NCI-H187 (cell line): ENCODE data around the gene TRIM46.
"Not testable (repeated sequence)": the region's sequence is repeated elsewhere in the genome, so short reads cannot be mapped to it uniquely, and the experiment has no call there.

Experiments
- DNase-seq, 2 experiments: peaks; one replicate each; lab custom pipeline; 2025; lab: John Stamatoyannopoulos, UW

TRIM46 gene

DNA sequence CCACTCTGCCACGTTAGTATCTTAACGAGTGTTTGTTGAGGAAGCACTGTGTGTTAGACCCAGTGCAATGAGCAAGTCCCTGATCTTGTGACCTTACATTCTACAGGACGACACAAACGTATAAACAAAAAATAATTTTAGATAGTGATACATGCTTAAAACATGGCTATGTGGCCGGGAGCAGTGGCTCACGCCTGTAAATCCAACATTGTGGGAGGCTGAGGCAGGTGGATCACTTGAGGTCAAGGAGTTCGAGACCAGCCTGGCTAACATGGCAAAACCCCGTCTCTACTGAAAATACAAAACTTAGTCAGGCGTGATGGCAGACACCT, 54.4 kb downstream of the TRIM46 start:
- no peak for DNase-seq

- DNase-seq, result not testable (repeated sequence)
These were observed 57.7 kb downstream of the TRIM46 start for GRCh38 chr1:155231302-155231701.

GRCh38 chr1:155232001-155232978, 58.6 kb downstream of the TRIM46 start:
- not testable (repeated sequence) for DNase-seq

DNA sequence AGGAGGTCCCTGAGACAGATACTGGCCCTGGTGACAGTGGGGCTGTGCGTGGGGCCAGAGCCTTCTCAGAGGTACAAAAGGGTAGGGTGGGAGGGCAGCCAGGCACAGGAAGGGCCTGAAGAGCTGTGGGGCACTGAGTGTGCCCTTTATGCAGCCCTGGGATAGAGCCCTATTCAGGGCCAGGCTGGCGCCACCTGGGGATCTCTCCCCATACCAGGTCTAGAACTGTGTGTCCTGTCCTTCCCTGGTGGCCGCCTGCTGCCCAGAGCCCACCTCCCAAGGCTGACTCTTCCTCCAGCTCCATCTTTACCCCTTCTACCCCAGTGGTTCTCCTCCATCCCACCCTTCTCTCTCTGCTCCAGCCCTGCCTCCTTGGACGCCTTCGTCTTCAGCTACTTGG, 59.9 kb downstream of the TRIM46 start:
- not testable (repeated sequence) for DNase-seq
